Measurements from ENCODE around the gene SLC35F3.

Gene SLC35F3

DNA sequence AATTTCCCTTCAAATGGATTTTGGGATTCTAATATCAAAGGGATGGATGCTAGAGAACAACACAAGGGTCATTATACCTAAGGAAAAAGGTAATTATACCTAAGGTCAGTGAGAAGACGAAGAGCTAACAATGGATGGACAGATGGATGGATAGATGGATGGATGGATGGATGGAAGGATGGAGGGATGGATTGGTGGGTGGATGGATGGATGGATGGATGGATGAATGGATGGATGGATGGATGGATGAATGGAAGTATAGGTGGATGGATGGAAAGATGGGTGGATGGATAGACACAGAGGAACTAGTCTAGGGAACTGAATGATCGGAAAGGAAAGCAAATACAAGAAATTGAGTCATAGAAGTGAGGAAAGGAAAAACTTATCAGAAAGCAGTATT is 34.0 kb downstream of the SLC35F3 start:
- Histone ChIP-seq H4K20me1 (ENCODE audit: control insufficient read depth, insufficient read depth, low read depth, low read length) (no peaks in the 10 kb centered on the region), H3K27me3 (ENCODE audit: control insufficient read depth, low read length) (no peaks in the 10 kb centered on the region), H3K27ac (ENCODE audit: low read depth, low read length) (no peak overlapping the region), H3K9me3 (ENCODE audit: control insufficient read depth, insufficient read depth, low read length) (no peaks in the 10 kb centered on the region), H3K4me2 (ENCODE audit: low read length) (no peak overlapping the region), H3K4me3 (ENCODE audit: low read length) (no peak overlapping the region), H3F3A (ENCODE audit: control insufficient read depth, insufficient read depth) (no peaks in the 10 kb centered on the region), H3K4me1 (ENCODE audit: control insufficient read depth, low read length) (no peaks in the 10 kb centered on the region), H3K36me3 (ENCODE audit: control insufficient read depth, low read length) (no peaks in the 10 kb centered on the region), H3K79me2 (ENCODE audit: control insufficient read depth, low read length) (no peaks in the 10 kb centered on the region), H3K9me2 (replicated peaks; ENCODE audit: control insufficient read depth, low read length) (no peaks in the 10 kb centered on the region)
- TF ChIP-seq, protein P1, sequence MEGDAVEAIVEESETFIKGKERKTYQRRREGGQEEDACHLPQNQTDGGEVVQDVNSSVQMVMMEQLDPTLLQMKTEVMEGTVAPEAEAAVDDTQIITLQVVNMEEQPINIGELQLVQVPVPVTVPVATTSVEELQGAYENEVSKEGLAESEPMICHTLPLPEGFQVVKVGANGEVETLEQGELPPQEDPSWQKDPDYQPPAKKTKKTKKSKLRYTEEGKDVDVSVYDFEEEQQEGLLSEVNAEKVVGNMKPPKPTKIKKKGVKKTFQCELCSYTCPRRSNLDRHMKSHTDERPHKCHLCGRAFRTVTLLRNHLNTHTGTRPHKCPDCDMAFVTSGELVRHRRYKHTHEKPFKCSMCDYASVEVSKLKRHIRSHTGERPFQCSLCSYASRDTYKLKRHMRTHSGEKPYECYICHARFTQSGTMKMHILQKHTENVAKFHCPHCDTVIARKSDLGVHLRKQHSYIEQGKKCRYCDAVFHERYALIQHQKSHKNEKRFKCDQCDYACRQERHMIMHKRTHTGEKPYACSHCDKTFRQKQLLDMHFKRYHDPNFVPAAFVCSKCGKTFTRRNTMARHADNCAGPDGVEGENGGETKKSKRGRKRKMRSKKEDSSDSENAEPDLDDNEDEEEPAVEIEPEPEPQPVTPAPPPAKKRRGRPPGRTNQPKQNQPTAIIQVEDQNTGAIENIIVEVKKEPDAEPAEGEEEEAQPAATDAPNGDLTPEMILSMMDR (IDR thresholded peaks at IDR 0.05; ENCODE audit: low read depth, low read length, poor library complexity, severe bottlenecking) = no peak
- no peak for TF ChIP-seq EZH2phosphoT487 (IDR thresholded peaks at IDR 0.05; ENCODE audit: borderline replicate concordance, low read length)

DNA sequence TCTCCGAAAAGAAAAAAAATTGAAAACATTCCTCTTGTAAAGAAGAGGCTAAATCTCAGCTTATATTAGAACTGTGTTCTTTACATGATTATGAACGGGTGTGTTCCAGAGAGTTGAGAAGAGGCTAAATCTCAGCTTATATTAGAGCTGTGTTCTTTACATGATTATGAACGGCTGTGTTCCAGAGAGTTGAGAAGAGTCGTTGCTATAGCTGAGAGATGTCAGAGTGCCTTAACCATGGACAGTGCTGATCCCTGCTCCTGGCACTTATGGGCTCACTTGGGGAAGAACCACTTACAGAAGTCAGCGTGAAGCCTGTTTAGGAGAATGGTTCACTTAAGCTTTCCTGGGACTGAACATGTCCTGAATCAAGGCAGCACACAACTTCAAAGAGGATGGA is 35.0 kb downstream of the SLC35F3 start:
- no peaks in the 10 kb centered on the region for H3K9me3 ChIP-seq (ENCODE audit: control insufficient read depth, insufficient read depth, low read length)
- no peak overlapping the region for H3K4me2 ChIP-seq (ENCODE audit: low read length)

DNA sequence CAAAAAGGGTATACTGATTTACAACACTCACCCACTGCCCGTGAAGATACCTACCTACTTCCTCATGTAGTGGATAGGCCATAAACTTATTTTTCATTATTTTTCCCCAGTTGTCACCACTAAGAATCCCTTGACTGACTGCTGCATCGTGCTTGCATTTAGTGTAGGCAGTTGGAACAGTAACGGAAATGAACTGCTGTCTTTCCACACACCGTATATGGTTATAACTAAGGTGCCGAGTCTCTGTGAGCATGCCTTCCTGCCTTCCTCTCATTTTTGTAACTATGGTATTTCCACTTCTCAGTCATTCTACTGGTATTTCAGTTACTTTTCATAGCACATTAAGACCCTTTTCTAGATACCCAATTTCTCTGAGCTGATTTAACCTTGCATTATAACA is 36.4 kb downstream of the SLC35F3 start:
- no peaks in the 10 kb centered on the region for H3K9me3 ChIP-seq (ENCODE audit: control insufficient read depth, insufficient read depth, low read length)
- no peak overlapping the region for H3K27ac ChIP-seq (ENCODE audit: low read depth, low read length)
- H3F3A ChIP-seq (ENCODE audit: control insufficient read depth, insufficient read depth) = no peaks in the 10 kb centered on the region
- H4K20me1 ChIP-seq (ENCODE audit: control insufficient read depth, insufficient read depth, low read depth, low read length) = no peaks in the 10 kb centered on the region
- TF ChIP-seq, protein P1 (IDR thresholded peaks at IDR 0.05; ENCODE audit: low read depth, low read length, poor library complexity, severe bottlenecking) = no peak
- TF ChIP-seq EZH2phosphoT487 (IDR thresholded peaks at IDR 0.05; ENCODE audit: borderline replicate concordance, low read length) = no peak
- no peaks in the 10 kb centered on the region for H3K79me2 ChIP-seq (ENCODE audit: control insufficient read depth, low read length)
- no peak overlapping the region for H3K4me2 ChIP-seq (ENCODE audit: low read length)
- no peak overlapping the region for H3K4me3 ChIP-seq (ENCODE audit: low read length)
- no peaks in the 10 kb centered on the region for H3K4me1 ChIP-seq (ENCODE audit: control insufficient read depth, low read length)
- H3K9me2 ChIP-seq (replicated peaks; ENCODE audit: control insufficient read depth, low read length) = no peaks in the 10 kb centered on the region
- no peaks in the 10 kb centered on the region for H3K27me3 ChIP-seq (ENCODE audit: control insufficient read depth, low read length)
- no peaks in the 10 kb centered on the region for H3K36me3 ChIP-seq (ENCODE audit: control insufficient read depth, low read length)

More for the DNA sequence above, 35.0 kb downstream of the SLC35F3 start:
- Histone ChIP-seq H4K20me1 (ENCODE audit: control insufficient read depth, insufficient read depth, low read depth, low read length) (no peaks in the 10 kb centered on the region), H3K9me2 (replicated peaks; ENCODE audit: control insufficient read depth, low read length) (no peaks in the 10 kb centered on the region), H3K27me3 (ENCODE audit: control insufficient read depth, low read length) (no peaks in the 10 kb centered on the region), H3K4me3 (ENCODE audit: low read length) (no peak overlapping the region), H3K4me1 (ENCODE audit: control insufficient read depth, low read length) (no peaks in the 10 kb centered on the region), H3F3A (ENCODE audit: control insufficient read depth, insufficient read depth) (no peaks in the 10 kb centered on the region), H3K79me2 (ENCODE audit: control insufficient read depth, low read length) (no peaks in the 10 kb centered on the region), H3K27ac (ENCODE audit: low read depth, low read length) (no peak overlapping the region), H3K36me3 (ENCODE audit: control insufficient read depth, low read length) (no peaks in the 10 kb centered on the region)
- TF ChIP-seq EZH2phosphoT487 (IDR thresholded peaks at IDR 0.05; ENCODE audit: borderline replicate concordance, low read length) = no peak
- TF ChIP-seq, protein P1 (IDR thresholded peaks at IDR 0.05; ENCODE audit: low read depth, low read length, poor library complexity, severe bottlenecking) = no peak

DNA sequence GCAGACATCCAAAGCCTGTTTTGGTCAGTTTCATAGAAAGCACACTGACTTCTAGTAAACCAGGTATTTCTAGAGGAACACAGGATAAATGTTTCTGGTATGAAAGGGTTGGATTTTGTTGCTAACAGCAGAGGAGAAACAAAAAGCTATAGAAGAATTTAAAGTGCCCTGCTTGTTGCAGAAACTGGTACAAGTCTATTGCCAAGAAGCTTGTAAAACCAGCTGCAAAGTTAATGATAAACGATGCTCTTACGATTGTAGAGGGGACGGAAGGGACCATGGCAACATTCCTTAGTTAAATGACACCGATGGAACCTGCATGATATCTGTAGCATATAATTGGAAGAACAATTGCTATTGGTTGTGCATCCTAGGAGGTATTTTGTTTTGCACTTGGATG is 40.1 kb downstream of the SLC35F3 start:
- no peaks in the 10 kb centered on the region for H3K4me1 ChIP-seq (ENCODE audit: control insufficient read depth, low read length)
- no peaks in the 10 kb centered on the region for H3K9me3 ChIP-seq (ENCODE audit: control insufficient read depth, insufficient read depth, low read length)
- H4K20me1 ChIP-seq (ENCODE audit: control insufficient read depth, insufficient read depth, low read depth, low read length) = no peaks in the 10 kb centered on the region
- TF ChIP-seq, protein P1 (IDR thresholded peaks at IDR 0.05; ENCODE audit: low read depth, low read length, poor library complexity, severe bottlenecking) = no peak
- no peak for TF ChIP-seq EZH2phosphoT487 (IDR thresholded peaks at IDR 0.05; ENCODE audit: borderline replicate concordance, low read length)
- H3K79me2 ChIP-seq (ENCODE audit: control insufficient read depth, low read length) = no peaks in the 10 kb centered on the region
- H3F3A ChIP-seq (ENCODE audit: control insufficient read depth, insufficient read depth) = no peaks in the 10 kb centered on the region
- H3K9me2 ChIP-seq (replicated peaks; ENCODE audit: control insufficient read depth, low read length) = no peaks in the 10 kb centered on the region
- no peak overlapping the region for H3K27ac ChIP-seq (ENCODE audit: low read depth, low read length)
- H3K36me3 ChIP-seq (ENCODE audit: control insufficient read depth, low read length) = no peaks in the 10 kb centered on the region
- no peak overlapping the region for H3K4me2 ChIP-seq (ENCODE audit: low read length)
- H3K27me3 ChIP-seq (ENCODE audit: control insufficient read depth, low read length) = no peaks in the 10 kb centered on the region
- H3K4me3 ChIP-seq (ENCODE audit: low read length) = no peak overlapping the region
